GM18909 (cell line): ENCODE data around the gene RPL36AL.

Source experiments
- ATAC-seq: cut with Tn5 transposase; IDR thresholded peaks from one replicate; pipeline ENCODE4 v1.9.1; 2021; ENCODE audit warnings: mild to moderate bottlenecking; ENCODE audit not compliant: unreplicated experiment, poor library complexity

The RPL36AL gene

GRCh38 chr14:49583629-49584028 lies 36.8 kb downstream of the RPL36AL start:
- no peak for ATAC-seq

- no peak for ATAC-seq
These were observed 38.1 kb downstream of the RPL36AL start for GRCh38 chr14:49582113-49582977.

- ATAC-seq: no peak
These were observed 39.0 kb downstream of the RPL36AL start for GRCh38 chr14:49581209-49582112.

GRCh38 chr14:49579841-49580240 lies 40.6 kb downstream of the RPL36AL start:
- ATAC-seq: no peak

GRCh38 chr14:49578141-49578540 lies 42.3 kb downstream of the RPL36AL start:
- ATAC-seq: no peak

GRCh38 chr14:49574038-49574437 lies 46.4 kb downstream of the RPL36AL start:
- no peak for ATAC-seq

- no peak for ATAC-seq
These were observed 51.1 kb downstream of the RPL36AL start for GRCh38 chr14:49569281-49569680.
